Activated naive CD8-positive, alpha-beta T cell (primary cell): ENCODE results near the gene RIMS1.

Source experiments
- H3K27ac Mint-ChIP-seq: one replicate; pipeline ENCODE4 v1.8.0; 2021; ENCODE audit warnings: mixed read lengths
- H3K27me3 Mint-ChIP-seq: one replicate; pipeline ENCODE4 v1.8.0; 2021; ENCODE audit warnings: mixed read lengths
- H3K36me3 Mint-ChIP-seq: one replicate; pipeline ENCODE4 v1.8.0; 2021; ENCODE audit warnings: mixed read lengths
- H3K4me1 Mint-ChIP-seq: one replicate; pipeline ENCODE4 v1.8.0; 2021; ENCODE audit warnings: low read depth, mixed read lengths
- H3K4me3 Mint-ChIP-seq: one replicate; pipeline ENCODE4 v1.8.0; 2021; ENCODE audit warnings: mild to moderate bottlenecking, mixed read lengths
- H3K9me3 Mint-ChIP-seq: one replicate; pipeline ENCODE4 v1.8.0; 2021; ENCODE audit warnings: low read depth, mixed read lengths

The RIMS1 gene

GRCh38 chr6:72350296-72350881, 464.0 kb downstream of the RIMS1 start:
- Mint-ChIP-seq H3K4me3 (no peak overlapping the region), H3K27ac (no peak overlapping the region), H3K36me3 (no peaks in the 10 kb centered on the region), H3K27me3 (peaks cover 3% of the 10 kb centered on the region), H3K9me3 (no peaks in the 10 kb centered on the region), H3K4me1 (no peaks in the 10 kb centered on the region)

GRCh38 chr6:72363844-72364740, 477.7 kb downstream of the RIMS1 start:
- Mint-ChIP-seq H3K9me3 (no peaks in the 10 kb centered on the region), H3K4me3 (no peak overlapping the region), H3K27ac (no peak overlapping the region), H3K27me3 (peaks cover 5% of the 10 kb centered on the region), H3K36me3 (no peaks in the 10 kb centered on the region), H3K4me1 (no peaks in the 10 kb centered on the region)

GRCh38 chr6:72365773-72366172, 479.4 kb downstream of the RIMS1 start:
- H3K9me3 Mint-ChIP-seq: no peaks in the 10 kb centered on the region
- H3K27ac Mint-ChIP-seq: no peak overlapping the region
- H3K4me1 Mint-ChIP-seq: no peaks in the 10 kb centered on the region
- H3K36me3 Mint-ChIP-seq: no peaks in the 10 kb centered on the region
- H3K27me3 Mint-ChIP-seq: peaks cover 5% of the 10 kb centered on the region
- H3K4me3 Mint-ChIP-seq: no peak overlapping the region

- H3K4me3 Mint-ChIP-seq: no peak overlapping the region
- no peaks in the 10 kb centered on the region for H3K4me1 Mint-ChIP-seq
- peaks cover 2% of the 10 kb centered on the region for H3K27me3 Mint-ChIP-seq
- H3K36me3 Mint-ChIP-seq: no peaks in the 10 kb centered on the region
- H3K9me3 Mint-ChIP-seq: no peaks in the 10 kb centered on the region
- no peak overlapping the region for H3K27ac Mint-ChIP-seq
Observed at GRCh38 chr6:72367439-72367838, 481.1 kb downstream of the RIMS1 start.

- Mint-ChIP-seq H3K27me3 (peaks cover 1% of the 10 kb centered on the region), H3K36me3 (no peaks in the 10 kb centered on the region), H3K4me3 (no peak overlapping the region), H3K9me3 (no peaks in the 10 kb centered on the region), H3K4me1 (no peaks in the 10 kb centered on the region), H3K27ac (no peak overlapping the region)
Observed at GRCh38 chr6:72371473-72371872, 485.1 kb downstream of the RIMS1 start.

- Mint-ChIP-seq H3K9me3 (no peaks in the 10 kb centered on the region), H3K27ac (no peak overlapping the region), H3K27me3 (peaks cover 6% of the 10 kb centered on the region), H3K36me3 (no peaks in the 10 kb centered on the region), H3K4me3 (no peak overlapping the region), H3K4me1 (no peaks in the 10 kb centered on the region)
Observed at GRCh38 chr6:72374172-72374571, 487.8 kb downstream of the RIMS1 start.

- H3K9me3 Mint-ChIP-seq: no peaks in the 10 kb centered on the region
- H3K4me1 Mint-ChIP-seq: no peaks in the 10 kb centered on the region
- H3K36me3 Mint-ChIP-seq: no peaks in the 10 kb centered on the region
- H3K27me3 Mint-ChIP-seq: peaks cover 6% of the 10 kb centered on the region
- no peak overlapping the region for H3K4me3 Mint-ChIP-seq
- no peak overlapping the region for H3K27ac Mint-ChIP-seq
Observed at GRCh38 chr6:72374857-72375256, 488.5 kb downstream of the RIMS1 start.

GRCh38 chr6:72376736-72377135, 490.4 kb downstream of the RIMS1 start:
- Mint-ChIP-seq H3K4me3 (no peak overlapping the region), H3K27ac (no peak overlapping the region), H3K27me3 (peaks cover 6% of the 10 kb centered on the region), H3K36me3 (no peaks in the 10 kb centered on the region), H3K4me1 (no peaks in the 10 kb centered on the region), H3K9me3 (no peaks in the 10 kb centered on the region)

GRCh38 chr6:72381076-72381475, 494.7 kb downstream of the RIMS1 start:
- Mint-ChIP-seq H3K4me1 (no peaks in the 10 kb centered on the region), H3K27ac (no peak overlapping the region), H3K36me3 (no peaks in the 10 kb centered on the region), H3K9me3 (no peaks in the 10 kb centered on the region), H3K27me3 (peaks cover 10% of the 10 kb centered on the region), H3K4me3 (no peak overlapping the region)

- H3K4me1 Mint-ChIP-seq: no peaks in the 10 kb centered on the region
Observed at GRCh38 chr6:72382602-72383529, 496.5 kb downstream of the RIMS1 start.

GRCh38 chr6:72386324-72386723, 500.0 kb downstream of the RIMS1 start:
- Mint-ChIP-seq H3K27me3 (peaks cover 9% of the 10 kb centered on the region), H3K9me3 (no peaks in the 10 kb centered on the region), H3K27ac (no peak overlapping the region), H3K4me1 (no peaks in the 10 kb centered on the region), H3K4me3 (no peak overlapping the region), H3K36me3 (no peaks in the 10 kb centered on the region)

More at GRCh38 chr6:72382602-72383529, 496.5 kb downstream of the RIMS1 start:
- H3K36me3 Mint-ChIP-seq: no peaks in the 10 kb centered on the region
- peaks cover 9% of the 10 kb centered on the region for H3K27me3 Mint-ChIP-seq
- no peaks in the 10 kb centered on the region for H3K9me3 Mint-ChIP-seq
- no peak overlapping the region for H3K27ac Mint-ChIP-seq
- no peak overlapping the region for H3K4me3 Mint-ChIP-seq

GRCh38 chr6:72389698-72390097, 503.3 kb downstream of the RIMS1 start:
- Mint-ChIP-seq H3K36me3 (no peaks in the 10 kb centered on the region), H3K27me3 (peaks cover 12% of the 10 kb centered on the region), H3K4me1 (no peaks in the 10 kb centered on the region)

GRCh38 chr6:72390548-72390947, 504.2 kb downstream of the RIMS1 start:
- Mint-ChIP-seq H3K9me3 (no peaks in the 10 kb centered on the region), H3K36me3 (no peaks in the 10 kb centered on the region), H3K4me3 (no peak overlapping the region), H3K4me1 (no peaks in the 10 kb centered on the region), H3K27ac (no peak overlapping the region), H3K27me3 (peaks cover 12% of the 10 kb centered on the region)

More at GRCh38 chr6:72389698-72390097, 503.3 kb downstream of the RIMS1 start:
- Mint-ChIP-seq H3K27ac (no peak overlapping the region), H3K4me3 (no peak overlapping the region), H3K9me3 (no peaks in the 10 kb centered on the region)

- no peak overlapping the region for H3K4me3 Mint-ChIP-seq
- H3K4me1 Mint-ChIP-seq: no peaks in the 10 kb centered on the region
- no peaks in the 10 kb centered on the region for H3K36me3 Mint-ChIP-seq
- no peaks in the 10 kb centered on the region for H3K27me3 Mint-ChIP-seq
- H3K9me3 Mint-ChIP-seq: no peaks in the 10 kb centered on the region
- no peak overlapping the region for H3K27ac Mint-ChIP-seq
Observed at GRCh38 chr6:72401865-72402264, 515.5 kb downstream of the RIMS1 start.

GRCh38 chr6:72403413-72403812, 517.1 kb downstream of the RIMS1 start:
- Mint-ChIP-seq H3K4me3 (no peak overlapping the region), H3K9me3 (no peaks in the 10 kb centered on the region), H3K27ac (no peak overlapping the region), H3K27me3 (peaks cover 2% of the 10 kb centered on the region), H3K36me3 (no peaks in the 10 kb centered on the region), H3K4me1 (no peaks in the 10 kb centered on the region)
